ENCODE data around the gene FLOT2.

GRCh38 chr17:28839221-28839620 is 58.3 kb downstream of the FLOT2 start:
- TF ChIP-seq CTCF (IDR thresholded peaks at IDR 0.05; ENCODE audit: extremely low read depth in 1 of 2, insufficient read depth in 1 of 2, low read depth in 1 of 2, low read length in 2 of 2) (no peak), POLR2A (IDR thresholded peaks at IDR 0.05; ENCODE audit: low read depth, low read length) (no peak), MAX (IDR thresholded peaks at IDR 0.05; ENCODE audit: insufficient read depth, insufficient read length) (no peak), POLR2AphosphoS5 (IDR thresholded peaks at IDR 0.05; ENCODE audit: insufficient read depth, low read depth, low read length) (no peak), FOS (IDR thresholded peaks at IDR 0.05; ENCODE audit: borderline replicate concordance, insufficient read depth, low read length) (no peak), EZH2 (IDR thresholded peaks at IDR 0.05; ENCODE audit: borderline replicate concordance, low read depth, low read length, severe bottlenecking) (no peak)

Measured in endothelial cell of umbilical vein (primary cell).